KMS-11 (cell line): Measurements from ENCODE around the gene CYLD.

Source experiments
- H2AFZ ChIP-seq: fragments of 200-600 bp; sonication (generic); 2 replicates; pipeline ENCODE4 v1.6.1; 2016; ENCODE audit warnings: antibody characterized with exemption, mixed run types, low read depth
- H3K27ac ChIP-seq: fragments of 200-600 bp; sonication (generic); 2 replicates; pipeline ENCODE4 v1.6.1; 2016; ENCODE audit warnings: mild to moderate bottlenecking, mixed run types
- H3K27me3 ChIP-seq: fragments of 200-600 bp; sonication (generic); 2 replicates; pipeline ENCODE4 v1.6.1; 2017; ENCODE audit warnings: mild to moderate bottlenecking, low read depth, mixed run types, moderate library complexity; ENCODE audit not compliant: insufficient read depth
- H3K36me3 ChIP-seq: fragments of 200-600 bp; sonication (generic); 2 replicates; pipeline ENCODE4 v1.6.1; 2017; ENCODE audit warnings: mild to moderate bottlenecking, mixed run types; ENCODE audit not compliant: insufficient read depth
- H3K4me1 ChIP-seq: fragments of 200-600 bp; sonication (generic); 2 replicates; pipeline ENCODE4 v1.6.1; 2016; ENCODE audit warnings: mild to moderate bottlenecking, low read depth, mixed run types; ENCODE audit not compliant: poor library complexity, severe bottlenecking
- H3K4me2 ChIP-seq: fragments of 200-600 bp; sonication (generic); 2 replicates; pipeline ENCODE4 v1.7.0; 2016; ENCODE audit warnings: mild to moderate bottlenecking, mixed run types
- H3K4me3 ChIP-seq: fragments of 200-600 bp; sonication (generic); IDR thresholded peaks from 2 replicates; pipeline ENCODE4 v1.6.1; 2017; ENCODE audit warnings: low read depth, low read length, mixed read lengths; ENCODE audit not compliant: insufficient read depth
- H3K79me2 ChIP-seq: fragments of 200-600 bp; sonication (generic); 2 replicates; pipeline ENCODE4 v1.6.1; 2016; ENCODE audit warnings: low read depth, mixed run types; ENCODE audit not compliant: insufficient read depth
- H3K9ac ChIP-seq: fragments of 200-600 bp; sonication (generic); 2 replicates; pipeline ENCODE4 v1.6.1; 2016; ENCODE audit warnings: mild to moderate bottlenecking, mixed run types
- H4K20me1 ChIP-seq: fragments of 200-600 bp; sonication (generic); 2 replicates; pipeline ENCODE4 v1.6.1; 2016; ENCODE audit warnings: mild to moderate bottlenecking, mixed run types; ENCODE audit not compliant: insufficient read depth
- TF ChIP-seq, protein P1 (sequence below): fragments of 200-600 bp; sonication (generic); conservative IDR thresholded peaks from 2 replicates; pipeline ENCODE4 v1.6.1; 2017; ENCODE audit warnings: low read depth, mild to moderate bottlenecking, antibody characterized with exemption, low read length, moderate library complexity, mixed read lengths

Gene CYLD

GRCh38 chr16:50842013-50842505 is 100.2 kb downstream of the CYLD start:
- Histone ChIP-seq H2AFZ (no peak overlapping the region), H3K27me3 (no peaks in the 10 kb centered on the region), H3K4me3 (no peak overlapping the region), H3K36me3 (no peaks in the 10 kb centered on the region), H3K4me2 (no peak overlapping the region), H3K27ac (no peak overlapping the region), H4K20me1 (no peaks in the 10 kb centered on the region), H3K4me1 (no peaks in the 10 kb centered on the region), H3K9ac (no peak overlapping the region), H3K79me2 (no peaks in the 10 kb centered on the region)
- TF ChIP-seq, protein P1, sequence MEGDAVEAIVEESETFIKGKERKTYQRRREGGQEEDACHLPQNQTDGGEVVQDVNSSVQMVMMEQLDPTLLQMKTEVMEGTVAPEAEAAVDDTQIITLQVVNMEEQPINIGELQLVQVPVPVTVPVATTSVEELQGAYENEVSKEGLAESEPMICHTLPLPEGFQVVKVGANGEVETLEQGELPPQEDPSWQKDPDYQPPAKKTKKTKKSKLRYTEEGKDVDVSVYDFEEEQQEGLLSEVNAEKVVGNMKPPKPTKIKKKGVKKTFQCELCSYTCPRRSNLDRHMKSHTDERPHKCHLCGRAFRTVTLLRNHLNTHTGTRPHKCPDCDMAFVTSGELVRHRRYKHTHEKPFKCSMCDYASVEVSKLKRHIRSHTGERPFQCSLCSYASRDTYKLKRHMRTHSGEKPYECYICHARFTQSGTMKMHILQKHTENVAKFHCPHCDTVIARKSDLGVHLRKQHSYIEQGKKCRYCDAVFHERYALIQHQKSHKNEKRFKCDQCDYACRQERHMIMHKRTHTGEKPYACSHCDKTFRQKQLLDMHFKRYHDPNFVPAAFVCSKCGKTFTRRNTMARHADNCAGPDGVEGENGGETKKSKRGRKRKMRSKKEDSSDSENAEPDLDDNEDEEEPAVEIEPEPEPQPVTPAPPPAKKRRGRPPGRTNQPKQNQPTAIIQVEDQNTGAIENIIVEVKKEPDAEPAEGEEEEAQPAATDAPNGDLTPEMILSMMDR = no peak

DNA sequence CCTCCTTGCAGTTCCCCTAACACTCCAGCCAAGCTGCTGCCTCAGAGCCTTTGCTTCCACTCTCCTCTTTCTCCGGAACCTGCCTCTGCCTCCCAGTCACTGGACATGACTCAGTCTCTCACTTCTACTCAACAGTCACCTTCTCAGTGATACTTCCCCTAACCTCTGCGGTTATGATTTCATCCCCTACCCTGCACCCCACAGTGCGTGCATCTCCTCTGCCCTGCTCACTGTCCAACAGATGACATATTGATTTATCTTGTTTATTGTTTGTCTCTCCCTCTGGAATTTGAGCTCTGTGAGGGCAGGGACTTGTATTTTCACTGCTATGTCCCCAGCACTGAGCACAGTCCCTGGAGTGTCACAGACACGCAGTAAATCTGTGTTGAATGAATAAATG is 100.7 kb downstream of the CYLD start:
- Histone ChIP-seq H4K20me1 (no peaks in the 10 kb centered on the region), H3K9ac (no peak overlapping the region), H2AFZ (no peak overlapping the region), H3K27me3 (no peaks in the 10 kb centered on the region), H3K79me2 (no peaks in the 10 kb centered on the region), H3K27ac (no peak overlapping the region), H3K36me3 (no peaks in the 10 kb centered on the region), H3K4me1 (no peaks in the 10 kb centered on the region), H3K4me2 (no peak overlapping the region), H3K4me3 (no peak overlapping the region)
- TF ChIP-seq, protein P1 = no peak

- Histone ChIP-seq H3K4me2 (no peak overlapping the region), H4K20me1 (no peaks in the 10 kb centered on the region), H2AFZ (no peak overlapping the region), H3K36me3 (no peaks in the 10 kb centered on the region), H3K79me2 (no peaks in the 10 kb centered on the region), H3K4me1 (no peaks in the 10 kb centered on the region), H3K27me3 (no peaks in the 10 kb centered on the region), H3K27ac (no peak overlapping the region), H3K4me3 (no peak overlapping the region), H3K9ac (no peak overlapping the region)
- TF ChIP-seq, protein P1 = no peak
These were observed 103.0 kb downstream of the CYLD start for GRCh38 chr16:50844840-50845239.

GRCh38 chr16:50845296-50845695 is 103.4 kb downstream of the CYLD start:
- H3K4me3 ChIP-seq = no peak overlapping the region
- H3K4me2 ChIP-seq = no peak overlapping the region
- H3K4me1 ChIP-seq = no peaks in the 10 kb centered on the region
- H2AFZ ChIP-seq = no peak overlapping the region
- TF ChIP-seq, protein P1 = no peak
- no peak overlapping the region for H3K27ac ChIP-seq
- H3K27me3 ChIP-seq = no peaks in the 10 kb centered on the region
- no peaks in the 10 kb centered on the region for H3K79me2 ChIP-seq
- no peak overlapping the region for H3K9ac ChIP-seq
- H4K20me1 ChIP-seq = no peaks in the 10 kb centered on the region
- no peaks in the 10 kb centered on the region for H3K36me3 ChIP-seq

DNA sequence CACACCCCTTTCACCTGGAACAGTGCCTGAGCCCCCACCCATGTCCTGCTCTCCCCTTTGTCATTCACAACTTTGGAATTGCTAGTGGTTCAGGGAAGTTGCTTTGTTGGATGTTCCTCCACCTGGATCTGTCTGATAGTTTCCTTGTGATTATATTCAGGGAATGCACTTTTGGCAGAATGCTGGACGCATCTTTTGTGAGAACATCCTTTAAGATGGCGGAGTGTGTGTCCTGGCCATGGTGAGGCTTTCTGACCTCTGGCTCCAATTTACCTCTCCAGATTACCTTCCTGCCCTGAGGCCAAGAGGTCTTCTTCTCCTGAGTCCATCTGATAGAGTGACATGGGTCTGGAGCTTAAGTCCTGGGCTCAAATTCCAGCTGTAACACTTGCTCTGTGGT is 104.6 kb downstream of the CYLD start:
- no peaks in the 10 kb centered on the region for H3K27me3 ChIP-seq
- H3K79me2 ChIP-seq = no peaks in the 10 kb centered on the region
- H3K27ac ChIP-seq = no peak overlapping the region
- no peak overlapping the region for H3K4me3 ChIP-seq
- no peak overlapping the region for H3K9ac ChIP-seq
- H2AFZ ChIP-seq = no peak overlapping the region
- H3K4me2 ChIP-seq = no peak overlapping the region
- H3K36me3 ChIP-seq = no peaks in the 10 kb centered on the region
- H3K4me1 ChIP-seq = no peaks in the 10 kb centered on the region
- H4K20me1 ChIP-seq = no peaks in the 10 kb centered on the region
- TF ChIP-seq, protein P1 = no peak
